Endothelial cell (in vitro differentiated cells): ENCODE results near the gene COPS4. TPM values are rescaled to one million over a fixed set of nuclear protein-coding genes. Genes with fewer than 3 reads are reported as not detected.

ENCODE experiments used
- DNase-seq: peaks from one replicate; pipeline ENCODE4 v3.0.0; 2021; ENCODE audit warnings: low spot score
- H3K27ac Mint-ChIP-seq: one replicate; pipeline ENCODE4 v1.8.0; 2021; ENCODE audit warnings: mixed read lengths, inconsistent platforms; ENCODE audit not compliant: unreplicated experiment
- H3K27me3 Mint-ChIP-seq: one replicate; pipeline ENCODE4 v1.8.0; 2021; ENCODE audit warnings: mild to moderate bottlenecking, moderate library complexity, mixed read lengths, inconsistent platforms; ENCODE audit not compliant: unreplicated experiment
- H3K36me3 Mint-ChIP-seq: one replicate; pipeline ENCODE4 v1.8.0; 2021; ENCODE audit warnings: mild to moderate bottlenecking, low read depth, mixed read lengths, inconsistent platforms; ENCODE audit not compliant: unreplicated experiment
- H3K4me1 Mint-ChIP-seq: one replicate; pipeline ENCODE4 v1.8.0; 2021; ENCODE audit warnings: mild to moderate bottlenecking, mixed read lengths, inconsistent platforms; ENCODE audit not compliant: unreplicated experiment
- H3K4me3 Mint-ChIP-seq: one replicate; pipeline ENCODE4 v1.8.0; 2021; ENCODE audit warnings: mild to moderate bottlenecking, mixed read lengths, inconsistent platforms; ENCODE audit not compliant: unreplicated experiment
- H3K9me3 Mint-ChIP-seq: one replicate; pipeline ENCODE4 v1.8.0; 2021; ENCODE audit warnings: mixed read lengths, inconsistent platforms; ENCODE audit not compliant: unreplicated experiment
- total RNA-seq: library from RNA; stranded (reverse); fragmentation: NEBNext Ultra II Directional; extraction: Animal tissue kit (Norgen Biotek cat#: 25700); gene quantifications from one replicate; pipeline ENCODE4 v1.2.1, GENCODE V29; 2021; ENCODE audit not compliant: unreplicated experiment
- TF ChIP-seq, protein P1 (sequence below): fragments of 200-600 bp; sonication (generic); IDR thresholded peaks from one replicate; pipeline ENCODE4 v1.5.0; 2021; ENCODE audit warnings: antibody characterized with exemption; ENCODE audit not compliant: unreplicated experiment

COPS4 gene
- total RNA-seq, 1 donor from 2014 or later = 32.2 TPM

DNA sequence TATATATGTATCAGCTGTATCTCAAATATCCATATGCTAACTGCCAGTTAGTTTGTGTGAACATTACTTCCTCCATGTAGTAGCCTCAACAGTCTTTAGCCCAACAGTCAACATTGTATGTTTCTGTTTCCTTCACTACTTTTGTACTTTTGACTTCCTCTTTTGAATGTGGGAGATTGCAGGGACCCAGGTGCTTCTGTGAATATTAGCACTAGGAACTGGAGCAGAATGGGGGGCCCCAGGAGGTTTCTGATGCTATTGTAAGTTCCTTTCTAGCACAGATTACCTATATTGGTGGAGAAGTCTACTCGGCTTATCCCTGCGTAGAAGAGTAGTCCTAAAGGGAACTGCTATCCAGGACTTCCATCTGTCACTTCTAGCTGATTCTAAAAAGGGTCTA lies 77.2 kb downstream of the COPS4 start:
- Mint-ChIP-seq H3K4me1 (peaks cover 3% of the 10 kb centered on the region), H3K36me3 (no peaks in the 10 kb centered on the region), H3K4me3 (no peak overlapping the region), H3K9me3 (no peaks in the 10 kb centered on the region), H3K27ac (no peak overlapping the region), H3K27me3 (no peaks in the 10 kb centered on the region)
- TF ChIP-seq, protein P1, sequence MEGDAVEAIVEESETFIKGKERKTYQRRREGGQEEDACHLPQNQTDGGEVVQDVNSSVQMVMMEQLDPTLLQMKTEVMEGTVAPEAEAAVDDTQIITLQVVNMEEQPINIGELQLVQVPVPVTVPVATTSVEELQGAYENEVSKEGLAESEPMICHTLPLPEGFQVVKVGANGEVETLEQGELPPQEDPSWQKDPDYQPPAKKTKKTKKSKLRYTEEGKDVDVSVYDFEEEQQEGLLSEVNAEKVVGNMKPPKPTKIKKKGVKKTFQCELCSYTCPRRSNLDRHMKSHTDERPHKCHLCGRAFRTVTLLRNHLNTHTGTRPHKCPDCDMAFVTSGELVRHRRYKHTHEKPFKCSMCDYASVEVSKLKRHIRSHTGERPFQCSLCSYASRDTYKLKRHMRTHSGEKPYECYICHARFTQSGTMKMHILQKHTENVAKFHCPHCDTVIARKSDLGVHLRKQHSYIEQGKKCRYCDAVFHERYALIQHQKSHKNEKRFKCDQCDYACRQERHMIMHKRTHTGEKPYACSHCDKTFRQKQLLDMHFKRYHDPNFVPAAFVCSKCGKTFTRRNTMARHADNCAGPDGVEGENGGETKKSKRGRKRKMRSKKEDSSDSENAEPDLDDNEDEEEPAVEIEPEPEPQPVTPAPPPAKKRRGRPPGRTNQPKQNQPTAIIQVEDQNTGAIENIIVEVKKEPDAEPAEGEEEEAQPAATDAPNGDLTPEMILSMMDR = no peak
- DNase-seq = no peak

DNA sequence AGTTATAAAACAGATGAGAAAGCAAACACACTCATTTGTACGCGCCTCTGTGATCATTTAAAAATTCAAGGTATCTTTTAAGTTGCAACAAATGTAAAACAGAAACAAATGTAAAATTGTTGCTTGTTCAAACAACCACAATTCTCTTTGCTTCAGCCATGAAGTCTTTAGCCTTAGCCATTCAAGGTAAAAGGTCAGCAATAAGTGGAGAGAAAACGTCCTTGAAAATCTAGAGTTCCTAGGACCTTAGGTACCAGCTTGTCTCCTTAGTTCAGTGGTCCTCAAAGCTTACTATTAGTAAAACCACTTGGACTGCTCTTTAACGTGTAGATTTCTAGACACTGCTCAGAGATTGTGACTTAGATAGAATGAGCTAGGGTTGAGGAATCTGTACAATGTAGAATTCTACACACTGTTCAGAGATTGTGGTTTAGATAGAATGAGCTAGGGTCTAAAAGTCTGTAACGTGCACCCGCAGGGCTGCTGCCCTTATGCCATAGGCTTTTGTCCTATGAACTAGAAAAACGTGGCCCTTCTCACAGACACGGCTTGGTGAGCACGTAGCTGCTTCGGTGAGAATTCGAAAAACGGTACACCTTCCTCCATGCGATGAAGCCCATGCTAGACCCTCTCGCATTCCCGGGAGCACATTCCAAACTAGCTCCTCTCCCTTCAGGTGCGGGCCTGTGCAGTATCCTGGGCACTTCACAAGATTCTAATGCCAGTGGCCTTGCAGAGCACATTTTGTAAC lies 77.9 kb downstream of the COPS4 start:
- H3K27ac Mint-ChIP-seq = no peak overlapping the region
- no peak overlapping the region for H3K4me3 Mint-ChIP-seq
- TF ChIP-seq, protein P1 = no peak
- H3K27me3 Mint-ChIP-seq = no peaks in the 10 kb centered on the region
- H3K4me1 Mint-ChIP-seq = peaks cover 3% of the 10 kb centered on the region
- H3K9me3 Mint-ChIP-seq = no peaks in the 10 kb centered on the region
- no peaks in the 10 kb centered on the region for H3K36me3 Mint-ChIP-seq
- no peak for DNase-seq

DNA sequence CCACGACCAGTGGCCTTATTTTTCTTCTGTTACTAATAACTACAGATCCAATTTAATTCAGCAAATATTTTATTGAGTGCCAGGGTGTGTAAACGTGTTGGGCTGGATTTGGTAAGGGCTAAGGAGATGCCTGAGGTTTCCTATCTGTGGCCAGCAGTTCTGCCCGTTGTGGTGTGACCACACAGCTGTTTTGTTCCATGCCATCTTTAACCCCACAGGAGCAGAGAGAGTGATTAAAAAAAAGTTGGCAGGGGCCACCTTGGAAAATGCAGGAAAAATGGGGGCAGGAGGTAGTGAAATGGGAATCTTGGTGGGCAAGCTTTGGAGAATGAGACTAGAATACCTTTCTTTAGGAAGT lies 78.4 kb downstream of the COPS4 start:
- Mint-ChIP-seq H3K4me3 (no peak overlapping the region), H3K27ac (no peak overlapping the region), H3K36me3 (no peaks in the 10 kb centered on the region), H3K4me1 (peaks cover 3% of the 10 kb centered on the region), H3K27me3 (no peaks in the 10 kb centered on the region), H3K9me3 (no peaks in the 10 kb centered on the region)
- TF ChIP-seq, protein P1 = no peak
- DNase-seq = no peak

DNA sequence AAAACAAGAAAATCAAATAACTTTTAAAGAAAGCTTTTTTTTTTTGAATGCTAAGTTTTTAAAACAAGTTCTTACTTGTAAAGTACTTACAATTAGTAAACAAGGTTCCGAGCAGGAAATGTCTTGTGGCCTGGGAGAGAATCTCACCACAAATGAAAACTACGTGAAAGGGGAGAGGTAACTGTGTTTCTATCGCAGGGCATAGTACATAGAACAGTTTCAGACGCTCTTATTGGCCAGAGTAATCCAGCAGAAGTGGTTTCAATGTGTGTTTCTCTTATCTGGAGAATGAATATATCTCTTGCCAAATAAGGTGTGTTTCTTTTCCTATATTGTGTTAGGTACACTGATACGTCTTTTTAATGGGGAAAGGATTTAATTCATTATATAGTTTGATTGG lies 79.6 kb downstream of the COPS4 start, which contains the start of gene PLAC8:
TSS of gene PLAC8 (minus strand) at position 154 of the 400 bp plus-strand sequence. CDS start 6,808 bp downstream, outside the sequence.
- Mint-ChIP-seq H3K9me3 (no peaks in the 10 kb centered on the region), H3K4me3 (no peak within 1 kb of the TSS), H3K36me3 (no peaks in the 10 kb centered on the region), H3K4me1 (peaks cover 3% of the 10 kb centered on the region), H3K27ac (no peak within 1 kb of the TSS), H3K27me3 (no peaks in the 10 kb centered on the region)
- no peak for DNase-seq
- TF ChIP-seq, protein P1 = no peak

DNA sequence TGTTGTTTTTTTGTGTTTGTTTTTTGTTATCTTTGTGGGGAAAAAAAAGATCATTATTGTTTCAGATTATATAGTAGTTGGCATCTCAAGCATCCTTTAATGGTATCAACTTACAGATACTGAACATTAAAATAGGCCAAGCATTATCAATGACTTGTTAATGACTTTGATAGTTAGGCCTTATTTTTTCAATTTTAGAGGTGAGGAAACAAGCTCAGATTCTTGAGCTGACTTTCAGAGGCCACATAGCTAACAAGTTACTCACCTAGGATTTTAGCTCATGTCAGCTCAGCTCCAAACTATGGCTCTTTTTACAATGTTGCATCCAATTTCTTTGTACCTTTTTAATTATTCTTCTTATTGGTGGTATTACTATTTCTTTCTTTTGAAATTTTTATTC lies 80.0 kb downstream of the COPS4 start:
- Mint-ChIP-seq H3K36me3 (no peaks in the 10 kb centered on the region), H3K27ac (no peak overlapping the region), H3K4me3 (no peak overlapping the region), H3K27me3 (no peaks in the 10 kb centered on the region), H3K9me3 (no peaks in the 10 kb centered on the region), H3K4me1 (peaks cover 3% of the 10 kb centered on the region)
- no peak for DNase-seq
- TF ChIP-seq, protein P1 = no peak
